HepG2 (cell line): Measurements from ENCODE around the gene GTF2H4. TPM values are rescaled to one million over a fixed set of nuclear protein-coding genes. Genes with fewer than 3 reads are reported as not detected.

Experiments
- AGO2 ChIP-seq: fragments of 200-400 bp; formaldehyde crosslinking; optimal IDR thresholded peaks from 2 replicates; pipeline ENCODE3; 2017; ENCODE audit warnings: mild to moderate bottlenecking, low read depth, low read length, moderate library complexity
- FOXJ3 ChIP-seq: sonication (generic); formaldehyde crosslinking; IDR thresholded peaks from 2 replicates; pipeline ENCODE4 v1.4.0; 2020; ENCODE audit warnings: missing genetic modification reagents, mild to moderate bottlenecking, borderline replicate concordance
- GPN1 ChIP-seq: sonication (generic); formaldehyde crosslinking; IDR thresholded peaks from 2 replicates; pipeline ENCODE4 v1.5.1; 2020; ENCODE audit warnings: missing genetic modification reagents, borderline replicate concordance
- HMGA1 ChIP-seq: sonication (generic); formaldehyde crosslinking; conservative IDR thresholded peaks from 2 replicates; pipeline ENCODE4 v1.4.0; 2020; ENCODE audit warnings: missing genetic modification reagents
- KLF9 ChIP-seq: IDR thresholded peaks from 2 replicates; pipeline ENCODE4 v1.6.1; 2016; ENCODE audit warnings: low read depth
- MBD4 ChIP-seq: IDR thresholded peaks from 2 replicates; pipeline ENCODE4 v1.6.1; 2012; ENCODE audit warnings: low read length, inconsistent platforms, borderline replicate concordance
- REXO4 ChIP-seq: sonication (generic); formaldehyde crosslinking; IDR thresholded peaks from 2 replicates; pipeline ENCODE4 v1.8.0; 2022; ENCODE audit warnings: missing genetic modification reagents, mild to moderate bottlenecking, borderline replicate concordance
- RFXAP ChIP-seq: sonication (generic); formaldehyde crosslinking; IDR thresholded peaks from 2 replicates; pipeline ENCODE4 v1.4.0; 2020; ENCODE audit warnings: missing genetic modification reagents, borderline replicate concordance
- ZNF205 ChIP-seq: IDR thresholded peaks from 2 replicates; pipeline ENCODE4 v1.6.1; 2018; ENCODE audit warnings: missing biosample characterization, missing genetic modification reagents
- ZNF441 ChIP-seq: sonication (generic); formaldehyde crosslinking; IDR thresholded peaks from 2 replicates; pipeline ENCODE4 v1.7.0; 2021; ENCODE audit warnings: missing genetic modification reagents, borderline replicate concordance
- ZNF562 ChIP-seq: sonication (generic); formaldehyde crosslinking; IDR thresholded peaks from 2 replicates; pipeline ENCODE4 v1.8.0; 2022; ENCODE audit warnings: missing genetic modification reagents, borderline replicate concordance
- polyA plus RNA-seq, 8 experiments: library from polyadenylated mRNA; depleted of rRNA in 3 of 8; stranded (reverse) in 7 of 8; unstranded in 1 of 8; fragments of >200 nt; fragmentation: Illumina TruSeq in 4 of 8; extraction: Trizol in 4 of 8; gene quantifications; 2 replicates each; pipeline versions ENCODE4 v1.2.1 to v1.2.3, GENCODE V29; 2011 to 2016; ENCODE audit warnings: low read depth in 4 of 8, missing spikeins in 1 of 8, mixed read lengths in 1 of 8; ENCODE audit not compliant: insufficient read depth in 1 of 8
- total RNA-seq, 5 experiments: library from RNA; depleted of rRNA; stranded (reverse); fragments of >200 nt; fragmentation: Illumina TruSeq; extraction: Trizol; gene quantifications; 2 replicates each; pipeline ENCODE4 v1.2.3, GENCODE V29; 2016; ENCODE audit warnings: low read depth in 1 of 5
- TF ChIP-seq, protein P1 (sequence below): sonication (generic); formaldehyde crosslinking; IDR thresholded peaks from 2 replicates; pipeline ENCODE4 v1.5.0; 2020; ENCODE audit warnings: mild to moderate bottlenecking, missing genetic modification reagents, moderate library complexity
- TF ChIP-seq, protein P2 (sequence below), 2 experiments: fragments of 450-650 bp in 1 of 2; sonication (generic) in 1 of 2; formaldehyde crosslinking in 1 of 2; IDR thresholded peaks; 2 replicates each; pipeline versions ENCODE4 v1.6.1 to v1.8.0; 2016 to 2022; ENCODE audit warnings: antibody characterized with exemption in 1 of 2, mild to moderate bottlenecking in 1 of 2, missing genetic modification reagents in 1 of 2
- TF ChIP-seq, protein P3 (sequence below): sonication (generic); formaldehyde crosslinking; IDR thresholded peaks from 2 replicates; pipeline ENCODE4 v1.8.0; 2022; ENCODE audit warnings: missing genetic modification reagents, mild to moderate bottlenecking, moderate library complexity, borderline replicate concordance

The GTF2H4 gene
- total and polyA plus RNA-seq, 2 of the 13 experiments (the other 11 are each of a cell fraction or from before 2014, with no cell fraction given): 15.9 to 49.3 TPM

DNA sequence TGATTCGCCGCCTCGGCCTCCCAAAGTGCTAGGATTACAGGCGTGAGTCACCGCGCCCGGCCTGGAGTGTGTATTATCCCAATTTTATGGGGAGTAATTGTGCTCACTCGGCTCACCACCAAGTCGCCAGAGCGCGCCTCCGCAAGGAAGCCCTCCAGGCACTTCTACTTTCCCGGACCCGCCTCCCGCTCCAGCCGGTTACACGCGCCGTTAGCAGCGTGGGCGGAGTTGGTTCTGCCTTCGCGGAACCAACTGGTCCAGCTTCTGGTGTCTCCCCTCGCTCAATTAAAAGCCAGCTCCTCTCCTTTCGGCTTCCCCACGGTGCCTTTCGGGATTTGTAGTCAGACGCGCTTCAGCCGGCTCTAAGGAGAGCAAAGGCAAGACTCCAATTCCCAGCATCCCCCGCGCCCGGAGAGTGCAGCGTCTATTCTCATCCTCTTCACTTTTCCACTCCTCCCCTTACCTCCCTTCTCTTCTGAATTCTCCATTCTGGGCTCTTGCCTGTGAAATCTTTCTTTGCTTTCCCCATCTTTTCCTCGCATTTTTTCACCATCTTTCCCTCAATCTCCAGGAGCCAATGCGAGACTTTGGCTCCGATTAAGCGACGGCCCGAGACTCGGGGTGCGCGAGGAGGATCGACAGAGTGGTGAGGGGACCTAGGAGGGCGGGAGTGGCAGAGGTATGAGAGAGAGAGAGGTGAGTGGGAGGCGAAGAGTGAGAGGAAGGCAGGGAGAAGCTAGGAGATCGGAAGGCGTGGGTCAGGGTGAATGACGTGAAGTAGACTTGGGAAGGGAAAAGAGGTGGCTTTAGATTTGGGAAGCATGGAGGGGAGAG, at the start of gene GTF2H4 (continued):
- TF ChIP-seq, protein P1, sequence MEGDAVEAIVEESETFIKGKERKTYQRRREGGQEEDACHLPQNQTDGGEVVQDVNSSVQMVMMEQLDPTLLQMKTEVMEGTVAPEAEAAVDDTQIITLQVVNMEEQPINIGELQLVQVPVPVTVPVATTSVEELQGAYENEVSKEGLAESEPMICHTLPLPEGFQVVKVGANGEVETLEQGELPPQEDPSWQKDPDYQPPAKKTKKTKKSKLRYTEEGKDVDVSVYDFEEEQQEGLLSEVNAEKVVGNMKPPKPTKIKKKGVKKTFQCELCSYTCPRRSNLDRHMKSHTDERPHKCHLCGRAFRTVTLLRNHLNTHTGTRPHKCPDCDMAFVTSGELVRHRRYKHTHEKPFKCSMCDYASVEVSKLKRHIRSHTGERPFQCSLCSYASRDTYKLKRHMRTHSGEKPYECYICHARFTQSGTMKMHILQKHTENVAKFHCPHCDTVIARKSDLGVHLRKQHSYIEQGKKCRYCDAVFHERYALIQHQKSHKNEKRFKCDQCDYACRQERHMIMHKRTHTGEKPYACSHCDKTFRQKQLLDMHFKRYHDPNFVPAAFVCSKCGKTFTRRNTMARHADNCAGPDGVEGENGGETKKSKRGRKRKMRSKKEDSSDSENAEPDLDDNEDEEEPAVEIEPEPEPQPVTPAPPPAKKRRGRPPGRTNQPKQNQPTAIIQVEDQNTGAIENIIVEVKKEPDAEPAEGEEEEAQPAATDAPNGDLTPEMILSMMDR (CRISPR knock-in tag): peak; percentile 12; the same call in 1 of the 2 replicates
- TF ChIP-seq REXO4 (CRISPR knock-in tag) (no peak), MBD4 (no peak), KLF9 (peak; percentile 68; the same call in 1 of the 2 replicates), ZNF441 (CRISPR knock-in tag) (peak; percentile 18; the same call in 1 of the 2 replicates), RFXAP (CRISPR knock-in tag) (0 out of 2 replicates have a peak, but pooled peaks have one; percentile 18), AGO2 (peak; percentile 30), ZNF205 (CRISPR knock-in tag) (peak; percentile 88), FOXJ3 (no peak), ZNF562 (no peak), HMGA1 (CRISPR knock-in tag) (no peak), GPN1 (no peak)
- TF ChIP-seq, protein P2, sequence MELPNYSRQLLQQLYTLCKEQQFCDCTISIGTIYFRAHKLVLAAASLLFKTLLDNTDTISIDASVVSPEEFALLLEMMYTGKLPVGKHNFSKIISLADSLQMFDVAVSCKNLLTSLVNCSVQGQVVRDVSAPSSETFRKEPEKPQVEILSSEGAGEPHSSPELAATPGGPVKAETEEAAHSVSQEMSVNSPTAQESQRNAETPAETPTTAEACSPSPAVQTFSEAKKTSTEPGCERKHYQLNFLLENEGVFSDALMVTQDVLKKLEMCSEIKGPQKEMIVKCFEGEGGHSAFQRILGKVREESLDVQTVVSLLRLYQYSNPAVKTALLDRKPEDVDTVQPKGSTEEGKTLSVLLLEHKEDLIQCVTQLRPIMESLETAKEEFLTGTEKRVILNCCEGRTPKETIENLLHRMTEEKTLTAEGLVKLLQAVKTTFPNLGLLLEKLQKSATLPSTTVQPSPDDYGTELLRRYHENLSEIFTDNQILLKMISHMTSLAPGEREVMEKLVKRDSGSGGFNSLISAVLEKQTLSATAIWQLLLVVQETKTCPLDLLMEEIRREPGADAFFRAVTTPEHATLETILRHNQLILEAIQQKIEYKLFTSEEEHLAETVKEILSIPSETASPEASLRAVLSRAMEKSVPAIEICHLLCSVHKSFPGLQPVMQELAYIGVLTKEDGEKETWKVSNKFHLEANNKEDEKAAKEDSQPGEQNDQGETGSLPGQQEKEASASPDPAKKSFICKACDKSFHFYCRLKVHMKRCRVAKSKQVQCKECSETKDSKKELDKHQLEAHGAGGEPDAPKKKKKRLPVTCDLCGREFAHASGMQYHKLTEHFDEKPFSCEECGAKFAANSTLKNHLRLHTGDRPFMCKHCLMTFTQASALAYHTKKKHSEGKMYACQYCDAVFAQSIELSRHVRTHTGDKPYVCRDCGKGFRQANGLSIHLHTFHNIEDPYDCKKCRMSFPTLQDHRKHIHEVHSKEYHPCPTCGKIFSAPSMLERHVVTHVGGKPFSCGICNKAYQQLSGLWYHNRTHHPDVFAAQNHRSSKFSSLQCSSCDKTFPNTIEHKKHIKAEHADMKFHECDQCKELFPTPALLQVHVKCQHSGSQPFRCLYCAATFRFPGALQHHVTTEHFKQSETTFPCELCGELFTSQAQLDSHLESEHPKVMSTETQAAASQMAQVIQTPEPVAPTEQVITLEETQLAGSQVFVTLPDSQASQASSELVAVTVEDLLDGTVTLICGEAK (IDR thresholded peaks at IDR 0.05): peak; percentile 57
- TF ChIP-seq, protein P2 (CRISPR knock-in tag; IDR thresholded peaks at IDR 0.05): peak; percentile 90
- TF ChIP-seq, protein P3, sequence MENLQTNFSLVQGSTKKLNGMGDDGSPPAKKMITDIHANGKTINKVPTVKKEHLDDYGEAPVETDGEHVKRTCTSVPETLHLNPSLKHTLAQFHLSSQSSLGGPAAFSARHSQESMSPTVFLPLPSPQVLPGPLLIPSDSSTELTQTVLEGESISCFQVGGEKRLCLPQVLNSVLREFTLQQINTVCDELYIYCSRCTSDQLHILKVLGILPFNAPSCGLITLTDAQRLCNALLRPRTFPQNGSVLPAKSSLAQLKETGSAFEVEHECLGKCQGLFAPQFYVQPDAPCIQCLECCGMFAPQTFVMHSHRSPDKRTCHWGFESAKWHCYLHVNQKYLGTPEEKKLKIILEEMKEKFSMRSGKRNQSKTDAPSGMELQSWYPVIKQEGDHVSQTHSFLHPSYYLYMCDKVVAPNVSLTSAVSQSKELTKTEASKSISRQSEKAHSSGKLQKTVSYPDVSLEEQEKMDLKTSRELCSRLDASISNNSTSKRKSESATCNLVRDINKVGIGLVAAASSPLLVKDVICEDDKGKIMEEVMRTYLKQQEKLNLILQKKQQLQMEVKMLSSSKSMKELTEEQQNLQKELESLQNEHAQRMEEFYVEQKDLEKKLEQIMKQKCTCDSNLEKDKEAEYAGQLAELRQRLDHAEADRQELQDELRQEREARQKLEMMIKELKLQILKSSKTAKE (CRISPR knock-in tag): no peak
